GM19351 (cell line): ENCODE results near the gene PES1.
"Not testable (repeated sequence)": the region's sequence is repeated elsewhere in the genome, so short reads cannot be mapped to it uniquely, and the experiment has no call there.

ENCODE experiments used
- ATAC-seq: cut with Tn5 transposase; IDR thresholded peaks from one replicate; pipeline ENCODE4 v1.9.1; 2021; ENCODE audit warnings: mild to moderate bottlenecking, moderate library complexity; ENCODE audit not compliant: unreplicated experiment

PES1 gene

GRCh38 chr22:30609260-30610185, 17.8 kb upstream of the PES1 start:
- peak; percentile 57 for ATAC-seq

GRCh38 chr22:30607939-30608338, 16.2 kb upstream of the PES1 start:
- no peak for ATAC-seq

DNA sequence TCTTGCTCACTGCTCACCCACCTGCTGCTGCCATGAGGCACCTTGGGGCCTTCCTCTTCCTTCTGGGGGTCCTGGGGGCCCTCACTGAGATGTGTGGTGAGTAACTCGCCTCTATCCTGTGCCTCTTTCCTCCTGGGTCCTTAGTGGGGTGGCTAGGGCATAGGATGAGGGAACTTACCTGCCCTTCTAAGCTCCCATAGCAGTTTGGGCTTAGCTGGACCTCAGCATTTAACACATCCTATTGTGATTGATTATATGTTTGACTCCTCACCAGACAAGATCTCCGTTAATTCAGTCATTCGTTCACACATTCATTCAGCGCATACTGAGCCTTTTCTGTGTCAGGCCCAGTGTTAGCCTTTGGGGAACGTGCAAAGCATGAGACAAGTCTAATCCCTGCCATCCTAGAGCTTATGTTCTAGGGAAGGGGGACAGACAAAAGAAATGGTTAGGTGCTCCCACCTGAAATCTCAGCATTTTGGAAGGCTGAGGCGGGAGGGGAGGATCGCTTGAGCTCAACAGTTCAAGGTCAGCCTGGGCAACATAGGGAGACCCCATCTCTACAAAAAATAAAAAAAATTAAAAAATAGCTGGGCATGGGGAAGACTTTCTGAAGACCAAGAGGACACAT, 15.7 kb upstream of the PES1 start:
- ATAC-seq, result no peak

DNA sequence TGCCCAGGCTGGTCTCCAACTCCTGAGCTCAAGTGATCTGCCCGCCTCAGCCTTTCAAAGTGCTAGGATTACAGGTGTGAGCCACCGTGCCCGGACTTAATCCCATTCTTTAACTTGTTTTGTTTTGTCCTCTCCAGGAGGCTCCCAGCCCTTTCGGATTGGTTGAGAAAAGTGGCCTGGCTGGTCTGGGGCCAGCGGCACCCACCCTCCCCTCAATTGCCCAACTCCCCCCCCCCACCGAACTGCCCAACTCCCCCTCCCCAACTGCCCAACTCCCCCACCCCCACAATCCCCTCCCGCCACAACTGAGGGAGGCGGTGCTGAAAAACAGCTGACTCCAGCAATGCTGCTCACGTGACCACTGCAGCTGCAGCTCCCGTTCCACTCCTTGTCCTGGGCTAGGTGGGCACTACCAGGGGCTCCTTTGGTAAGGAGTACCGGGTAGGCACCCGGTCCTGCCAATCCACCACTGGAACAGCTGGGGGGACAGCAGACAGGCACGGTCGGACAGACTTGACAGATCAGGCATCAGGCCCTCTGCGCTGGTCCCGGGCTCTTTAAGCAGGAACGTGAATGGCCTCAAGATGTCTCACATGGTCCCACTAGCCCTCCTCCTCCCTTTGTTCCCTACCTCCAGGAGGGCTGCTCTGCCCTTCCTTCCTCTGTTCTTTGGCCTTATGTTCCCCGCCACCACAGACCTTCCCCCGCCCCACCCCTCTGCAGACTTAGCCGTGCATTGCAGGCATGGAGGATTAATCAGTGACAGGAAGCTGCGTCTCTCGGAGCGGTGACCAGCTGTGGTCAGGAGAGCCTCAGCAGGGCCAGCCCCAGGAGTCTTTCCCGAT, 15.0 kb upstream of the PES1 start, which contains the start of gene TCN2:
Gene TCN2 (plus strand): TSS at position 720 of the 845 bp plus-strand sequence. CDS start 158 bp downstream, outside the sequence.
- ATAC-seq, result no peak

GRCh38 chr22:30605449-30606110, 13.9 kb upstream of the PES1 start:
- no peak for ATAC-seq

GRCh38 chr22:30604723-30605122, 13.0 kb upstream of the PES1 start:
- no peak for ATAC-seq

- ATAC-seq, result no peak
Observed at GRCh38 chr22:30603801-30604200, 12.1 kb upstream of the PES1 start.

- no peak for ATAC-seq
Observed at GRCh38 chr22:30602049-30602448, 10.3 kb upstream of the PES1 start.

DNA sequence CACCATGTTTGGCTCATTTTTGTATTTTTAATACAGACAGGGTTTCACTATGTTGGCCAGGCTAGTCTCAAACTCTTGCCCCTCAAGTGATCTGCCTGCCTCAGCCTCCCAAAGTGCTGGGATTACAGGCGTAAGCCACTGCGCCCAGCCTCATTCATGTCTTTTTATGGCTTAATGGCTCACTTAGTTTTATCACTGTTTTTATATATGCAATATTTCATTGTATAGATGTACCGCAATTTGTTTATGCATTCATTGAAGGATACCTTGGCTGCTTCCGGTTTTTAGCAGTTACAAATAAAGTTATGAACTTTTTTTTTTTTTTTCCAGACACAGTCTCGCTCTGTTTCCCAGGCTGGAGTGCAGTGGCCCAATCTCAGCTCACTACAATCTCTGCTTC, 9.8 kb upstream of the PES1 start:
- no peak for ATAC-seq

- no peak for ATAC-seq
Observed at GRCh38 chr22:30600921-30601320, 9.2 kb upstream of the PES1 start.

DNA sequence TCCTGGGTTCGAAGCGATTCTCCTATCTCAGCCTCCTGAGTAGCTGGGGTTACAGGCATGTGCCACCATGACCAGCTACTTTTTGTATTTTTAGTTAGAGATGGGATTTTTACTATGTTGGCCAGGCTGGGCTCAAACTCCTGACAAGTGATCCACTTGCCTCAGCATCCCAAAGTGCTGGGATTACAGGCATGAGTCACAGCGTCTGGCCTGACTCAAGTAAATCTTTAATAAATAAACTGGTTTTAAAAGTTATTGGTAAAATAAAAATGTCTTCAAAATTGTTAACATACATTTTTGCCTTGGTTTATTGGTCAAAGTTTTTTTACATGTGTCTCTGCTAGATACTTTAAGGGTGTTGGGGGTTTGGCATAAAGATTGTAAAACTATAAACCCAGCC, 7.3 kb upstream of the PES1 start:
- no peak for ATAC-seq

DNA sequence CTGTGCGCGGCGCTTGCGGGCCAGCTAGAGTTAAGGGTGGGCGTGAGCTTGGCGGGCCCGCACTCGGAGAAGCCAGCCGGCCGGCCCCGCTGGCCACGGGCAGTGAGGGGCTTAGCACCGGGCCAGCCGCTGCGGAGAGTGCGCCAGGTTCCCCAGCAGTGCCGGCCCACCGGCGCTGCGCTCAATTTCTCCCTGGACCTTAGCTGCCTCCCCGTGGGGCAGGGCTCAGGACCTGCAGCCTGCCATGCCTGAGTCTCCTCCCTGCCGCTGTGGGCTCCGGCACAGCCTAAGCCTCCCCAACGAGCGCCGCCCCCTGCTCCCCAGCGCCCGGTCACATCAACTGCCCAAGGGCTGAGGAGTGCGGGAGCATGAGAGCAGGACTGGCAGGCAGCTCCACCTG, 5.2 kb upstream of the PES1 start:
- ATAC-seq, result no peak

GRCh38 chr22:30596199-30596598, 4.5 kb upstream of the PES1 start:
- no peak for ATAC-seq

- ATAC-seq, result not testable (repeated sequence)
Observed at GRCh38 chr22:30592360-30592713, 627 bp upstream of the PES1 start.

- no peak for ATAC-seq
Observed at GRCh38 chr22:30591191-30591587, 521 bp downstream of the PES1 start.

- no peak for ATAC-seq
Observed at GRCh38 chr22:30586414-30586813, 5.3 kb downstream of the PES1 start.

GRCh38 chr22:30584441-30584840, 7.3 kb downstream of the PES1 start:
- no peak for ATAC-seq

GRCh38 chr22:30582788-30583545, 8.7 kb downstream of the PES1 start:
- ATAC-seq, result no peak

DNA sequence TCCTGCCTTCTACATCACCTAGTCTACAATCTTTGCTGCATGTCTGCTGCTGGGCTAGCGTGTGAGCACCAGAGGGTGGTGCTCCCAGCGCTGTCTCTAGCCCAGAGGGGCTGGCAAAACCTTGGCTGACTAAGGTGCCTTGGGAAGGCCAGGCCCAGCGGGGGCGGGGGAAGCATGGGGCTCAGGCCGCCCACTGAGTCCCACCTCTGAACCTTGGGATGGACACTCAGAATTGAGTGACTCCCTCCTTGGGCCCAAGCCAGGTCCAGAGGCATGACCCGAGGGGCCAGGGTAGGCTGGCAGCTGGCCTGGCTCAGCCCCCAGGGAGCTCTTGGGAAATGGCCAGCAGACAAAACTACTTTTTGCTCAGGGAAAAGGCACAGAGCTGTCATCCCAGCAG, 9.7 kb downstream of the PES1 start:
- ATAC-seq, result no peak

DNA sequence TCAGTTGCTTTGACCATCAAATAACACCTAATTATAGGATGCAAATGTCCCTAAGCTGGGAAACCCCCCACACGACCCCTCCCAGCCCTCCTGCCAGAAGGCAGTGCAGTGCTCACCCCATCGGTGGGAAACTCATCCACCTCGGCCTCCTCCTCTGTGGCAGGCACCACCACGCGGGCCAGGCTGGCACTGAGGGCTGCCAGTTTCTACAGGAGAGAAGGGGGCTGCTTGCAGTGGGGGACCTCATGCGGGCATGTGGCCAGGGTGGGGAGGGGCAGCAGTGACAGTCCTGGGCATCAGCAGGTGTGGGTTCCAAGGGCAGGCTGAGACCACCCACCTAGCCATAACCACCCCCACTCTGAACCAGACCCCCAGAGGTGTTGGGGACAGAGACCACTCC, 10.8 kb downstream of the PES1 start:
- ATAC-seq, result no peak
